ENCODE measurements around the gene DNAJB8. TPM values are rescaled to one million over a fixed set of nuclear protein-coding genes. Genes with fewer than 3 reads are reported as not detected.

Gene DNAJB8
- total RNA-seq, 1 experiment from 2014 or later = not detected

DNA sequence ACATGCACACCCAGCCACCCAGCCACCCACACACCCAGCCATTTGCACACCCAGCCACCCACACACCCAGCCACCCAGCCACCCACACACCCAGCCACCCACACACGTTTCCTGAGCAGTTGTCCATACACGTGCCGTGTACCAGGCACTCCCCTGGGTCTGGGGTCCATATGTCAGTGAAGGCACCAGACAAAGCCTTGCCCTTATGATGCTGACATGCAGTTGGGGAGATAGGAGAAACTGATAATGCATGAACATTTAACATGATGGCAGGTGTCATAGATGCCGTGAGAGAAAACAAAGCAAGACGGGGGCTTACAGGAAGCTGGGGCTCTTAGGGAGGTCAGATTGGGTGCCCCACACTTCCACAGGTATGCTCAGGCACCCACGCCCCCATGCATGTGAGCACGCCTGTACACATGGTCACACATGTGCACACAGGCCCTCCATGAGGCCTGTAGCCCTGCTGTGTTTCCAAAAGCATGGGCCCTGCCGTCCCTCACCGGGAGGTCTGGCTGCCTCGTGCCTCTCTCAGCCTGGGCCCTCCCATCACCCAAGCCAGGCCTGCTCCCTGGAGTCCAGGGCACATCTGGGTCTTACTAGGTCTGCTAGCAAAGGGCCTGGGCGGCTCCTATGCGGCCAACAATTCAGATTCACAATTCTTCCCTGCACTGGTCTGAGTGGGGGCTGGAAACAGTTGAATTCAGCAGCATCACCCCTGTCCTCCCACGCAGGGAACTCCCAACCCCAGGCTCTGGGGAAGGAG is 3.6 kb upstream of the DNAJB8 start:
- H3K9me3 ChIP-seq (ENCODE audit: low read depth, low read length, poor library complexity, severe bottlenecking) = no peaks in the 10 kb centered on the region
- TF ChIP-seq EZH2 (IDR thresholded peaks at IDR 0.05; ENCODE audit: borderline replicate concordance, low read depth, low read length, poor library complexity, severe bottlenecking) = no peak
- TF ChIP-seq, protein P1, sequence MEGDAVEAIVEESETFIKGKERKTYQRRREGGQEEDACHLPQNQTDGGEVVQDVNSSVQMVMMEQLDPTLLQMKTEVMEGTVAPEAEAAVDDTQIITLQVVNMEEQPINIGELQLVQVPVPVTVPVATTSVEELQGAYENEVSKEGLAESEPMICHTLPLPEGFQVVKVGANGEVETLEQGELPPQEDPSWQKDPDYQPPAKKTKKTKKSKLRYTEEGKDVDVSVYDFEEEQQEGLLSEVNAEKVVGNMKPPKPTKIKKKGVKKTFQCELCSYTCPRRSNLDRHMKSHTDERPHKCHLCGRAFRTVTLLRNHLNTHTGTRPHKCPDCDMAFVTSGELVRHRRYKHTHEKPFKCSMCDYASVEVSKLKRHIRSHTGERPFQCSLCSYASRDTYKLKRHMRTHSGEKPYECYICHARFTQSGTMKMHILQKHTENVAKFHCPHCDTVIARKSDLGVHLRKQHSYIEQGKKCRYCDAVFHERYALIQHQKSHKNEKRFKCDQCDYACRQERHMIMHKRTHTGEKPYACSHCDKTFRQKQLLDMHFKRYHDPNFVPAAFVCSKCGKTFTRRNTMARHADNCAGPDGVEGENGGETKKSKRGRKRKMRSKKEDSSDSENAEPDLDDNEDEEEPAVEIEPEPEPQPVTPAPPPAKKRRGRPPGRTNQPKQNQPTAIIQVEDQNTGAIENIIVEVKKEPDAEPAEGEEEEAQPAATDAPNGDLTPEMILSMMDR (conservative IDR thresholded peaks at IDR 0.05; ENCODE audit: low read depth, low read length) = no peak
- H3K36me3 ChIP-seq (ENCODE audit: insufficient read depth, low read length, poor library complexity, severe bottlenecking) = no peaks in the 10 kb centered on the region
- POLR2A ChIA-PET (ENCODE audit: low non-redundant PET) = no interaction called here
- H3K4me3 ChIP-seq (ENCODE audit: low read depth, low read length, poor library complexity, severe bottlenecking) = no peak overlapping the region
- intact Hi-C loops (cut with micrococcal nuclease; ENCODE audit: unreplicated experiment) = no loop called here
- H3K4me1 ChIP-seq (ENCODE audit: insufficient read depth, low read length, poor library complexity, severe bottlenecking) = no peaks in the 10 kb centered on the region
- BruUV-seq (replicated peaks) = no TSS peak
- no peaks in the 10 kb centered on the region for H3K27me3 ChIP-seq (replicated peaks; ENCODE audit: insufficient read depth, low read depth, low read length, poor library complexity)
- no peak for DNase-seq (ENCODE audit: low spot score)
- CTCF ChIA-PET = no interaction called here
- H3K27ac ChIP-seq (ENCODE audit: low read depth, low read length, poor library complexity, severe bottlenecking) = no peak overlapping the region

DNA sequence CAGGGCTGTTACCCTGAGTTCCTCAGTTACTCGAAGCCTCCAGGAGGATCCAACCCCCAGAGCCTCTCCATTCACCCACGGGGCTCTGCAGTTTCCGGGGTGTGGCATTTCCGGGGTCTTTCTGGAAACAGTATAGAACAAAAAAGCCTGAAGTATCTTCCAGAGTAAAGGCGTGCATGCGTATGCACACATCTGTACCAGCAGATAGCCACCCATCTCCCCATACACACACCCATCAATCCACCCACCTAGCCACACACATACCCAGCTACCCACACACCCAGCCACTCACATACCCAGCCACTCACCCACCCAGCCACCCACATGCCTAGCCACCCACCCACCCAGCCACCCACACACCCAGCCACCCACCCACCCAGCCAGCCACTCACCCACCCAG is 2.9 kb upstream of the DNAJB8 start:
- TF ChIP-seq, protein P1 (conservative IDR thresholded peaks at IDR 0.05; ENCODE audit: low read depth, low read length) = no peak
- TF ChIP-seq EZH2 (IDR thresholded peaks at IDR 0.05; ENCODE audit: borderline replicate concordance, low read depth, low read length, poor library complexity, severe bottlenecking) = no peak
- POLR2A ChIA-PET (ENCODE audit: low non-redundant PET) = no interaction called here
- Histone ChIP-seq H3K36me3 (ENCODE audit: insufficient read depth, low read length, poor library complexity, severe bottlenecking) (no peaks in the 10 kb centered on the region), H3K4me1 (ENCODE audit: insufficient read depth, low read length, poor library complexity, severe bottlenecking) (no peaks in the 10 kb centered on the region), H3K9me3 (ENCODE audit: low read depth, low read length, poor library complexity, severe bottlenecking) (no peaks in the 10 kb centered on the region), H3K27me3 (replicated peaks; ENCODE audit: insufficient read depth, low read depth, low read length, poor library complexity) (no peaks in the 10 kb centered on the region), H3K4me3 (ENCODE audit: low read depth, low read length, poor library complexity, severe bottlenecking) (no peak overlapping the region), H3K27ac (ENCODE audit: low read depth, low read length, poor library complexity, severe bottlenecking) (no peak overlapping the region)
- no peak for DNase-seq (ENCODE audit: low spot score)
- BruUV-seq (replicated peaks) = no TSS peak
- intact Hi-C loops (cut with micrococcal nuclease; ENCODE audit: unreplicated experiment) = no loop called here
- CTCF ChIA-PET = no interaction called here

DNA sequence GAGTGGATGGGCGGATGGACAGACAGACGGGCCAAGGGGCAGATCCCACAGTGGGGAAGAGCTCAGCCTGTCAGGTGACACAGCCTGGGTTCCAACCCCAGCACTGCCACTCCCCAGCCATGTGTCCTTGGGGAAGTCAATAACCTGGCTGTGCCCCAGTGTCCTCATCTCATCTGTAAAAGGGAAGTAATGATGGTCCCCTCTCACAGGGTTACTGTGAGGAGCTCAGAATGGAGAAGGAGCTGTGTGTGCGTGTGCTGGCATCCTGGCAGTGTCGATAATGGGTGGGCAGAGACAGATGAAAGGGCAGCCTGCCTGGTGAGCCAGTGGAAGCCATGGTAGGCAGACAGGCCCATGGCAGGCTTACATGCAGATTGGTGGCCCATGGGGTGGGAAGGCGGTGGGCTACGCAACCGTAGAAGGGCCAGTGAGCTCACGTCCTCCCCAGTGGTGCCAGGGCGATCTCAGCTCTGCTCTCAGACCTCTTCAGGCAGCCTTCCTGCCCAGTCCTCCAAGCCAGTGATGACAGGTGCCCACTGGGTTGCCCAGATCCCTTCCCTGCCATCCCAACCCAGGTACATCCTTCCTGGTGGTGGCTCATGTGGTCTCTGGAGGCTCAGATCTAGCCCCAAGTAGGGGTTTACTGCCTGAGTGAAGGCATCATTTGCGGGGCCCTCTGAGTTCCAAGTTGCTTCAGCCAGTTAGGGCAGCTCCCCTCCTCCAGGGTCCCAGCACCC is 2.3 kb upstream of the DNAJB8 start:
- no peak overlapping the region for H3K27ac ChIP-seq (ENCODE audit: low read depth, low read length, poor library complexity, severe bottlenecking)
- CTCF ChIA-PET = no interaction called here
- no TSS peak for BruUV-seq (replicated peaks)
- no peak overlapping the region for H3K4me3 ChIP-seq (ENCODE audit: low read depth, low read length, poor library complexity, severe bottlenecking)
- no peaks in the 10 kb centered on the region for H3K27me3 ChIP-seq (replicated peaks; ENCODE audit: insufficient read depth, low read depth, low read length, poor library complexity)
- POLR2A ChIA-PET (ENCODE audit: low non-redundant PET) = no interaction called here
- no peaks in the 10 kb centered on the region for H3K4me1 ChIP-seq (ENCODE audit: insufficient read depth, low read length, poor library complexity, severe bottlenecking)
- no peaks in the 10 kb centered on the region for H3K36me3 ChIP-seq (ENCODE audit: insufficient read depth, low read length, poor library complexity, severe bottlenecking)
- H3K9me3 ChIP-seq (ENCODE audit: low read depth, low read length, poor library complexity, severe bottlenecking) = no peaks in the 10 kb centered on the region
- TF ChIP-seq, protein P1 (conservative IDR thresholded peaks at IDR 0.05; ENCODE audit: low read depth, low read length) = no peak
- TF ChIP-seq EZH2 (IDR thresholded peaks at IDR 0.05; ENCODE audit: borderline replicate concordance, low read depth, low read length, poor library complexity, severe bottlenecking) = no peak
- DNase-seq (ENCODE audit: low spot score) = no peak
- intact Hi-C loops (cut with micrococcal nuclease; ENCODE audit: unreplicated experiment) = no loop called here

Data from A673 (cell line).